Fibroblast of pulmonary artery (primary cell): ENCODE data around the gene MDH2.
"Not testable (repeated sequence)": the region's sequence is repeated elsewhere in the genome, so short reads cannot be mapped to it uniquely, and the experiment has no call there.

ENCODE experiments used
- DNase-seq: peaks from one replicate; pipeline ENCODE4 v3.0.0-alpha.2; 2010; ENCODE audit warnings: low read depth
- H3K4me3 ChIP-seq: replicated peaks from 2 replicates; pipeline ENCODE4 v1.5.1; 2011; ENCODE audit warnings: low read depth, mild to moderate bottlenecking, control low read depth, low read length, moderate library complexity
- CTCF ChIP-seq: IDR thresholded peaks from 2 replicates; pipeline ENCODE4 v1.5.1; 2011; ENCODE audit warnings: mild to moderate bottlenecking, control low read depth, low read length, inconsistent platforms; ENCODE audit errors: missing control alignments

The MDH2 gene

GRCh38 chr7:76048668-76048988 is 722 bp downstream of the MDH2 start:
- DNase-seq = no peak
- H3K4me3 ChIP-seq = peak overlapping the region; percentile 99
- no peak for TF ChIP-seq CTCF

- no peak for DNase-seq
- peak overlapping the region; percentile 99 for H3K4me3 ChIP-seq
- no peak for TF ChIP-seq CTCF
Observed at GRCh38 chr7:76049295-76049694, 1.4 kb downstream of the MDH2 start.

GRCh38 chr7:76050545-76050944 is 2.6 kb downstream of the MDH2 start:
- DNase-seq = no peak
- TF ChIP-seq CTCF = no peak
- no peak overlapping the region for H3K4me3 ChIP-seq

GRCh38 chr7:76051840-76052239 is 3.9 kb downstream of the MDH2 start:
- H3K4me3 ChIP-seq = no peak overlapping the region
- TF ChIP-seq CTCF = no peak
- no peak for DNase-seq

GRCh38 chr7:76052681-76053080 is 4.8 kb downstream of the MDH2 start:
- DNase-seq, H3K4me3 ChIP-seq: not testable (repeated sequence)

GRCh38 chr7:76053461-76053860 is 5.6 kb downstream of the MDH2 start:
- DNase-seq = no peak
- no peak for TF ChIP-seq CTCF
- H3K4me3 ChIP-seq = no peak overlapping the region

GRCh38 chr7:76054123-76055120 is 6.5 kb downstream of the MDH2 start:
- peak; percentile 48 for DNase-seq
- no peak for TF ChIP-seq CTCF
- no peak overlapping the region for H3K4me3 ChIP-seq
